HG02884 (cell line): ENCODE data around the gene OR10H2.
"Not testable (repeated sequence)": the region's sequence is repeated elsewhere in the genome, so short reads cannot be mapped to it uniquely, and the experiment has no call there.

ENCODE experiments used
- ATAC-seq: cut with Tn5 transposase; IDR thresholded peaks from one replicate; pipeline ENCODE4 v1.9.1; 2021; ENCODE audit warnings: mild to moderate bottlenecking, moderate library complexity; ENCODE audit not compliant: unreplicated experiment

OR10H2 gene

GRCh38 chr19:15727724-15728123, at the start of gene OR10H2:
Gene OR10H2, plus strand, starts transcription at chr19:15728024. Its CDS starts 20 bp downstream, at chr19:15728044.
- ATAC-seq, result no peak

- no peak for ATAC-seq
These were observed 48.7 kb upstream of the OR10H2 start for GRCh38 chr19:15679089-15679488.

GRCh38 chr19:15679865-15680264, 48.0 kb upstream of the OR10H2 start:
- ATAC-seq, result not testable (repeated sequence)

DNA sequence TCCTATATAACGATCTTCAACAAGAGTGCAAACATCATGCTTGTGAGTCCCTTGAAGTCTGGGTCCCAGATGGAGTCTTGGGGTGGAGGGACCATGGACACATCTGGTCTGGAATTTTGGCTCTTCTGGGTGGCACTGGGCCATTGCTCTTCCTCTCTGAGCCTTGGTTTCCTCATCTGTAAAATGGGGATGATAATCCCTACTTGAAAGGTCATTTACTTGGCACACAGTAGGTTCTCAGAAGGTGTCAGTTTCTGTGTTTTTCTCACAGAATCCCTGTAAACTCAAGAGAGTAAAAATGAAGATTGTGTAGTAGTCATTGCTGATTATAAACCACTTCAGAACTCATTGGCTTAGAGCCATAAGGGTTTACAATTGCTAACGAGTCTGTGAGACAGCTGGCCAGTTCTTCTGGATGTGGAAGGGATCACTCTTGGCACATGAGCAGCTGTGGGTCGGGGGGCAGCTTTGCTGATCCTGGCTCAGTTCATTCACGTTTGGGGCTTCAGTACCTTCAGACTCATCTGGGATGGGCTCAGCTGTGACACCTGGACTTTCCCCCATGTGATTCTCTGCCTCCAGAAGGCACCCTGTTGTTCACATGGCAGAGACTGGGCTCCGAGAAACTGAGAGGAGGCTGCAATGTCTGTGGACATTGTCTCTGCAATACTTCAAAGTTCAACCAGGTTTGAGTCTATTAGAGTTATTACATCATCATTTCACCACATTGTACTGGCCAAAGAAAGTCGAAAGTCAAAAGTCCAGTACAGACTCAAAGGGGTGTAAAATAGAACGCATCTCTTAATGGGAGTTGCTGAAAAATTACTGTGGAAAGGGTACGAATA, 47.1 kb upstream of the OR10H2 start:
- no peak for ATAC-seq

- ATAC-seq, result no peak
These were observed 44.4 kb upstream of the OR10H2 start for GRCh38 chr19:15683411-15683810.

DNA sequence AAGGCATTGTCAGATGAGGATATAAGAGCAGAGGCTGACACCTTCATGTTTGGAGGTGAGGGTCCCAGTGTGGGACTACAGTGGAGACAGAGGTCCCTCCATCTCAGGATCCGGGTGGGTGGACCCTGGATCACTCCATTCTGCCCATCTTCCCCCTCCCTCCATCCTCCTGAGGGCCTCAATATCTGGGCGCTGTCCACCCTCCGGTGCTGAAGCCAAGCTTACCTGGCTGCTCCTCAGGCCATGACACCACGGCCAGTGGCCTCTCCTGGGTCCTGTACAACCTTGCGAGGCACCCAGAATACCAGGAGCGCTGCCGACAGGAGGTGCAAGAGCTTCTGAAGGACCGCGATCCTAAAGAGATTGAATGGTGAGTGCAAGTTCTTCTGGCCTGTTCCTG, 43.0 kb upstream of the OR10H2 start:
- no peak for ATAC-seq

DNA sequence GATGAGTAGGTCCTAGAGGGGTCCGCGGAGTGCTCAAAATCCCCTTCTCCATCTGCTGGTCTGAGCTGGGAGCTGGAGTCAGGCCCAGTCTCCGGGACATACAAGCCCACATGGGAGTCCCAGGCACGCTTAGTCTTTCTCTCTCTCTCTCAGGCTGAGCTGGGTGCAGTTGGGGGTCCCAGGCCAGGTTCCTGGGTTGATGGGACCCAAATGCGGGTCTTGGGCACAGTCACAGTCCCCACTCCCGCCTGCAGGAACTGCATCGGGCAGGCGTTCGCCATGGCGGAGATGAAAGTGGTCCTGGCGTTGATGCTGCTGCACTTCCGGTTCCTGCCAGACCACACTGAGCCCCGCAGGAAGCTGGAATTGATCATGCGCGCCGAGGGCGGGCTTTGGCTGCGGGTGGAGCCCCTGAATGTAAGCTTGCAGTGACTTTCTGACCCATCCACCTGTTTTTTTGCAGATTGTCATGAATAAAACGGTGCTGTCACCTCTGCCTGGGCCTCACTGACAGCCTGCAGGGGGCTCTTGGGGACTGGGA, 31.1 kb upstream of the OR10H2 start:
- ATAC-seq, result no peak

DNA sequence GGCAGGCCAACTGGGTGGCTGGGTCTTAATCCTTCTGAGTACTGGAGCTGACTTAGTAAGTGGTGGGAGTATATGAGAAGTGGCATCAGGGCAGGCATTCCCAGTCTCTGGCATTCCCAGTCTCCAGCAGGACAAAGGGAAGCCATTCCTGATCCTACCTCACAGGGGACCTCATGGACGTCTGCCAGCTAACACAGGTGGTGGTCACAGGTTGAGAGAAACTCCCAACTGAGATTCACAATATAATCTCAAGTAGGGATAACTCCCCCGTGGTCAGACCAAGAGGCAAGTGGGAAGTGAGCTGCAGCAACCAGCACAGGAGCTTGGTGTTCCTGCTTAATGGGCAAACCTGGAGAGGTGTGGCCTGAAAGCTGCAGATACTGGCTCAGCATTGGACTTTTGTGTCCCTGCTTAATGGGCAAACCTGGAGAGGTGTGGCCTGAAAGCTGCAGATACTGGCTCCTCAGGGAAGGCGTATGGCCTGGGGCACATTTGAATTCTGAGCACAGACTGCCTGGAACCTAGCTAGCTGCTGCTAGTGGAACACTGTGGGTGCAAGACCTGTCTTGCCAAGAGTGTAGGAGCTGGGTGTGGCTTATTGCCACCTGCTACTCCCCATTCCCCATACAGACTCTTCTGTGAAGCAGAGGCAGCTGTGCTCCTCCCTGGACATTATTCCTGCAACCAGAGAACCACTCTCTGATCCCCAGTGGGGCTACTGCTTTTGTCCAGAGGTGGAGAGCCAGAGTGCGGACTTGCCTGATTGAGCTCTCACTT, 25.9 kb upstream of the OR10H2 start:
- ATAC-seq, result no peak

DNA sequence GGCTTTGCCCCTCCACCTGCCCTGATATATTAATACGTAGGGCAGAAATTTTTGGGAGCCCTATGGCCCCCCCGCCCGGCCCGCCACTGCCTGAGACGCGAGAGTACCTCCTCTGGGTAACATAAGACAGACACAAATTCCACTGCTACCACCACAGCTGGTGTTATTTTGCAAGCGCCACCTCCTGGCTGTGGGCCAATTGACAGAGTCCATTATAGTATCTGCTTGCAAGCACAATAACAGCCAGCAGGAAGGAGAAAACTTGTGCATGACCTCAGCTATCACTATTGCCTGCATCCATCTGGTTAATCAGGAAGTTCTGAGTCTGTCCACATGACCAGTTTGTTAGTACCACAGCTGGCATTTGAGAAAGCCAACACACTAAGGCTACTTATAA, 25.3 kb upstream of the OR10H2 start:
- no peak for ATAC-seq

DNA sequence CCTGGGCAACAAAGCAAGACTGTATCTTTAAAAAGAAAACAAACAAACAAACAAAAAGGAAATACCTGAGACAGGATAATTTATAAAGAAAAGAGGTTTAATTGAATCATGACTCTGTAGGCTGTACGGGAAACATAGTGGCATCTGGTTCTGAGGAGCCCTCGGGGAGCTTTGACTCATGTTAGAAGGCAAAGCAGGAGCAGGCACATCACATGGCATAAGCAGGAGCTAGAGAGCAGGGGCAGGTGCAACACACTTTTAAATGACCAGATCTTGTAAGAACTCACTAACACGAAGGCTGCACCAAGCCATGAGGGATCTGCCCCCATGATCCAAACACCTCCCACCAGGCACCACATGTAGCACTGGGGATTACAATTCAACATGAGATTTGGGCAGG, 13.2 kb upstream of the OR10H2 start:
- ATAC-seq, result no peak

DNA sequence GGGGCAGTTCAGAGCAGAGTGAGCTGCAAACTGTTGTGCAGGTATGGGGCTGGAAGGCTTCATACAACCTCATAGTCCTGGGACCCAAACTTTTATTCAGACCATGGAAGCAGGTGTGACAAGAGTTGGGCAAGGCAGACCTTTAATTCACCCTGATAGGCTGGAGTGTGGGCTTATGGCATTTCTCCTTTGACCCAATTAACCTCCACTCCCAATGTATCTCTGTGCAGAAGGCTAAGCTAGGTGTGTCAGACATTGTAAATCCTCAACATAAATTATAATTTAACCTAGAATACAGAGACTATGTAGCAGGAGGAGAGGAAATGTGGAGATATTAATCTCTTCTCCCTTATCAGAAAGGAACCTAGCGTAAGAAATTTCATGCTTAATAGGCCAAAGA, 12.2 kb upstream of the OR10H2 start:
- ATAC-seq, result no peak

DNA sequence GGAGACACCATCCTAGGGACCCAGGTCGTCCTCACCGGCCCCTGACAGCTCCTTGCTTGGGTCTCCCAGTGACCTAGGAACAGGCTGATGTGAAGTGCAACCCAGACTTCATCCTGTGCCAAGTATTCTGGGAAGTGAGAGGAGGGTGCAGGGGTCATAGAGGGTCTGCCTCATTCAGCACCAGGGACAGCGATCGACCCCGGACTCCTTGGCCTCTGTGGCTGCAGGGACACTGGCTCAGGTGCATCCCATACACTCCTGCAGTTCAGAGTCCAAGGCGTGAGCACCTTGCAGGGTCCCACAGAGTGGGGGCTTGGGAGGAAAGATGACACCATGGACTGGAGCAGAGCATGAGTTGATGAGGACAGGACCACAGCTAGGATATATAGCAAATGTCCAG, 10.0 kb upstream of the OR10H2 start:
- no peak for ATAC-seq

GRCh38 chr19:15721268-15721667, 6.6 kb upstream of the OR10H2 start:
- no peak for ATAC-seq

DNA sequence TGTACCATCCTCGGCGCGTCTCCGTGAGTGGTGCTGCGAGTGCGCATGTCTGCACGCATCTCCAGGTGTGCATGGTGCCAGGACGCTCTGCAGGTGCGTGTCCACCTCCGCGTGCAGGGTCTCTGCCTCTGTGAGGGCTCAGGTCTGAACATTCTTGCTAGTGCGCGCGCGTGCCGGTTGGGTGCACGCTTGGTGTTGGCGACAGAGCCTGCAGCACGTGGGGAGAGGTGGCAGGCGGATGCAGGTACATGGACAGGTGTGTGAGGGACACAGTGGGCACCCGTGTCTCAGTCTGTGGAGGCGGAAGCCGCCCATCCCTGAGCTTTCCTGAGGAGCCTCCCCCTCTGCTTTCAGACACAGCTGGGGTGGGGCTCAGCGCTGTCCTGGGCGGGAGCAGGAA, 4.9 kb upstream of the OR10H2 start:
- ATAC-seq, result no peak

- ATAC-seq, result no peak
These were observed 2.7 kb downstream of the OR10H2 start for GRCh38 chr19:15730538-15730937.

DNA sequence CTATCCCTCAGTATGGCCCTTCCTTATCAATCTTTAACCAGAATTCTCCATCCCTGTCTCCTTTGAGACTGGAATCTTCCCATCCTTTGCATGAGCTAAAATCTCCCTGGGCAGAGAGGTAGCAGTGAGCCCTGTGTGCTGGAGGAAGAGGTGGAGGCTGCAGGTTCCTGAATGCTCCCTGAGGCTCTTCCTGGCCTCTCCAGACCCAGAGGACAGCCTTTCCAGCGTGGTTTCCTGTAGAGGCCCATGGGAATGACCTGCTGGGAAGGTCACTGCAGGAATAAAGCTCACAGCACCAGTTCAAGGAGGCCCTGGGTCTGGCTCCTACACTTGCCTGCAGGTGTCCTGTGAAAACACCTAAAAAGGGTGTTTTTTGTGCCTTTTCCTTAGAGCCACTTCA, 4.6 kb downstream of the OR10H2 start:
- no peak for ATAC-seq

DNA sequence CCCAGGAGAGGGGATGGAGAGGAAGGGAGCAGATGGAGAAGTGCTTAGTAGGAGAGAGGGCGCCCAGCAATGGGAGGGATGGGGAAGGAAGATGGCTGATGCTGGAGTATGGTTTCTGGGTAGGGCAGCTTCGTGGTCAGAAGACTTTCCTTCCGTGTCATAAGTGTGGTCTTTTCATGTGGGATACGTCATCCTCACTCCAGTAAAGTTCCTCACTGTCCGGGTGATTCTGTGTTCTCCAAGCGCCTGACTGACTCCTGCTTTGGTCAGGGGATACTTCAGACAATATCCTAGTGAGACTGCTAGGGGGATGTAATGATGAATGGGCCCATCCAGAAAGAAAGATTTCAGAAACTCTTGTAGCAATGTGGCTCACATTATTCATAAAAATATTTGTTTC, 6.1 kb downstream of the OR10H2 start:
- no peak for ATAC-seq

- no peak for ATAC-seq
These were observed 9.9 kb downstream of the OR10H2 start, which contains the start of gene OR10H3 for GRCh38 chr19:15737722-15738121. Gene OR10H3, plus strand, starts transcription at chr19:15737985. Its CDS starts 3,408 bp downstream, at chr19:15741393.

GRCh38 chr19:15740785-15741184, 13.0 kb downstream of the OR10H2 start:
- ATAC-seq, result no peak

DNA sequence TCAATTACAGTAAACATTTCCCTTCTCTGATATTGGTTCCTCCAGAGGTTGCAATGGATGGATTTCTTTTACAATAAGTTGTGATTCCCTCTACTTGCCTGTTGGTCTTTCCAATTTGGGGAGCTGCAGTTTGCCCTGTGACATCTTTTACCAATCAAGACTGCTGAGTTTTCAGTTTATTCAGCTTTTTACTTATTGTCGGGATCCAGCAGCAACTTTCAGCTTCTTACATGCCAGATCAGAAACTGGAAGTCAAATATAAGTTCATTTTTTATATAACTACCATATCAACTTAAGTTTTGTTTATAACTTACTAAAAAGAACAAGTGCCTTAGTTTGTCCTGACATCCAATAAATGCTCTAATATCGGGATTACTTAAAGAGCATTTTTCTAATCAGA, 20.4 kb downstream of the OR10H2 start:
- ATAC-seq, result no peak

DNA sequence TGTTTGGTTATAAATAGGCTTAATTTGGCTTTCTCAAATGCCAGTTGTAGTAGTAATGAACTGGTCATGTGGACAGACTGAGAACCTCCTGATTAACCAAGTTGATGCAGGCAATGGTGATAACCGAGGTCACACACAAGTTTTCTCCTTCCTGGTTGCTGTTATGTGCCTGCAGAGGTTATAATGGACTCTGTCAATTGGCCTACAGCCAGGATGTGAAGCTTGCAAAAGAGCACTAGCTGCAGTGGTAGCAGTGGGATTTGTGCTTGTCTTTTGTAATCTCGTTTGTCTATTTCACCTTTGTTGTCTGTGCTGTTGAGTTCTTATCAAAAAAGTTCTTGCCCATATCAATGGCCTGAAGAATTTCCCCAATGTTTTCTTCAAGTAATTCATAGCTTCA, 30.6 kb downstream of the OR10H2 start:
- ATAC-seq, result no peak
